Mammary epithelial cell (primary cell): ENCODE measurements around the gene PTX4.

Experiments
- EZH2 ChIP-seq: IDR thresholded peaks from 2 replicates; pipeline ENCODE4 v1.6.1; 2012; ENCODE audit warnings: low read length, inconsistent platforms, borderline replicate concordance
- TF ChIP-seq, protein P1 (sequence below), 2 donors: IDR thresholded peaks in 1 of 2; conservative IDR thresholded peaks in 1 of 2; 2 replicates each; pipeline ENCODE4 v1.5.1; 2011 to 2012; ENCODE audit warnings: inconsistent platforms in 2 of 2, low read length in 2 of 2, mild to moderate bottlenecking in 2 of 2, control low read depth in 1 of 2, low read depth in 1 of 2; ENCODE audit not compliant: insufficient read depth in 1 of 2; ENCODE audit errors: extremely low read depth in 1 of 2

- TF ChIP-seq, protein P1, sequence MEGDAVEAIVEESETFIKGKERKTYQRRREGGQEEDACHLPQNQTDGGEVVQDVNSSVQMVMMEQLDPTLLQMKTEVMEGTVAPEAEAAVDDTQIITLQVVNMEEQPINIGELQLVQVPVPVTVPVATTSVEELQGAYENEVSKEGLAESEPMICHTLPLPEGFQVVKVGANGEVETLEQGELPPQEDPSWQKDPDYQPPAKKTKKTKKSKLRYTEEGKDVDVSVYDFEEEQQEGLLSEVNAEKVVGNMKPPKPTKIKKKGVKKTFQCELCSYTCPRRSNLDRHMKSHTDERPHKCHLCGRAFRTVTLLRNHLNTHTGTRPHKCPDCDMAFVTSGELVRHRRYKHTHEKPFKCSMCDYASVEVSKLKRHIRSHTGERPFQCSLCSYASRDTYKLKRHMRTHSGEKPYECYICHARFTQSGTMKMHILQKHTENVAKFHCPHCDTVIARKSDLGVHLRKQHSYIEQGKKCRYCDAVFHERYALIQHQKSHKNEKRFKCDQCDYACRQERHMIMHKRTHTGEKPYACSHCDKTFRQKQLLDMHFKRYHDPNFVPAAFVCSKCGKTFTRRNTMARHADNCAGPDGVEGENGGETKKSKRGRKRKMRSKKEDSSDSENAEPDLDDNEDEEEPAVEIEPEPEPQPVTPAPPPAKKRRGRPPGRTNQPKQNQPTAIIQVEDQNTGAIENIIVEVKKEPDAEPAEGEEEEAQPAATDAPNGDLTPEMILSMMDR (conservative IDR thresholded peaks at IDR 0.05 in 1 of 2, IDR thresholded peaks at IDR 0.05 in 1 of 2; ENCODE audit: extremely low read depth in 1 of 2, insufficient read depth in 1 of 2, low read depth in 1 of 2, low read length in 2 of 2): no peak
- no peak for TF ChIP-seq EZH2
Observed at GRCh38 chr16:1485847-1486496, 2.8 kb downstream of the PTX4 start.
